Neural progenitor cell (in vitro differentiated cells): ENCODE data around the gene CTIF.

Source experiments
- EZH2 ChIP-seq: fragments of 200-600 bp; sonication (generic); IDR thresholded peaks from 2 replicates; pipeline ENCODE4 v1.6.1; 2017; ENCODE audit warnings: antibody characterized with exemption, mild to moderate bottlenecking, moderate library complexity
- EZH2phosphoT487 ChIP-seq: fragments of 200-600 bp; sonication (generic); IDR thresholded peaks from 2 replicates; pipeline ENCODE4 v1.6.1; 2017; ENCODE audit warnings: antibody characterized with exemption
- TF ChIP-seq, protein P1 (sequence below): fragments of 200-600 bp; sonication (generic); IDR thresholded peaks from 2 replicates; pipeline ENCODE4 v1.5.1; 2017; ENCODE audit warnings: antibody characterized with exemption, mild to moderate bottlenecking

DNA sequence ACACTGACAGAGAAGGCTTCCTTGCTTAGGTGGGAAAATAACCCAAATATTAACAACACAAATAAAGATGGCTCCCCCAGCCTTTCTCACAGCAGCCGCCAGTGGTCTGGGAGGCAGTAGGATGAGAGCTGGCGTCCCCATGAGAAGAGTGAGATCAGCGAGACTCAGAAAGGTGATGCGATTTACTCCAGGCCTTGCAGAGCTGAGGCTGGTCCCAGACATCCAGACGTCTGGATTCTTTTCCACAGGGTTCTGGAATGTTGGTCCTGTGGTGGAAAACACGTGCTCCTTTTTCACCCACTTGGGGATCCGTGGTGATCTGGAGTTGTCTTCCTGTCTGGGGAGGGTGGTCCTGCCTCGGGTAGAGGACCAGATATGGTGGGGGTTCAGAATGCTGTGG lies 190.6 kb downstream of the CTIF start:
- TF ChIP-seq EZH2 = no peak
- TF ChIP-seq, protein P1, sequence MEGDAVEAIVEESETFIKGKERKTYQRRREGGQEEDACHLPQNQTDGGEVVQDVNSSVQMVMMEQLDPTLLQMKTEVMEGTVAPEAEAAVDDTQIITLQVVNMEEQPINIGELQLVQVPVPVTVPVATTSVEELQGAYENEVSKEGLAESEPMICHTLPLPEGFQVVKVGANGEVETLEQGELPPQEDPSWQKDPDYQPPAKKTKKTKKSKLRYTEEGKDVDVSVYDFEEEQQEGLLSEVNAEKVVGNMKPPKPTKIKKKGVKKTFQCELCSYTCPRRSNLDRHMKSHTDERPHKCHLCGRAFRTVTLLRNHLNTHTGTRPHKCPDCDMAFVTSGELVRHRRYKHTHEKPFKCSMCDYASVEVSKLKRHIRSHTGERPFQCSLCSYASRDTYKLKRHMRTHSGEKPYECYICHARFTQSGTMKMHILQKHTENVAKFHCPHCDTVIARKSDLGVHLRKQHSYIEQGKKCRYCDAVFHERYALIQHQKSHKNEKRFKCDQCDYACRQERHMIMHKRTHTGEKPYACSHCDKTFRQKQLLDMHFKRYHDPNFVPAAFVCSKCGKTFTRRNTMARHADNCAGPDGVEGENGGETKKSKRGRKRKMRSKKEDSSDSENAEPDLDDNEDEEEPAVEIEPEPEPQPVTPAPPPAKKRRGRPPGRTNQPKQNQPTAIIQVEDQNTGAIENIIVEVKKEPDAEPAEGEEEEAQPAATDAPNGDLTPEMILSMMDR = no peak
- TF ChIP-seq EZH2phosphoT487 = no peak
